ENCODE measurements around the gene NDUFA13.

NDUFA13 gene

DNA sequence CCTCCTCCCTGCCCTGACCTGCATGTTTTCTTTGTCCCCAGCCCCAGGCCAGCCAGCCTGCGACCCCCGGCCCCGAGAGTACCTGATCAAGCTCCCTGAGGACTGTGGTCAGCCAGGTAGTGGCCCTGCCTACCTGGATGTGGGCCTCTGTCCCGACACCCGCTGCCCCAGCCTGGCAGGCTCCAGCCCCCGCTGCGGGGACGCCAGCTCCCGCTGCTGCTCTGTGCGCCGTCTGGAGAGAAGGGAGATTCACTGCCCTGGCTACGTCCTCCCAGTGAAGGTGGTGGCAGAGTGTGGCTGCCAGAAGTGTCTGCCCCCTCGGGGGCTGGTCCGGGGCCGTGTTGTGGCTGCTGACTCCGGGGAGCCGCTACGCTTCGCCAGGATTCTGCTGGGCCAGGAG is 27.6 kb downstream of the NDUFA13 start:
- no peak overlapping the region for H3K27ac Mint-ChIP-seq
- H3K4me3 Mint-ChIP-seq = no peak overlapping the region
- peaks cover 14% of the 10 kb centered on the region for H3K4me1 Mint-ChIP-seq
- no peaks in the 10 kb centered on the region for H3K9me3 Mint-ChIP-seq
- H3K27me3 Mint-ChIP-seq = no peaks in the 10 kb centered on the region
- no peaks in the 10 kb centered on the region for H3K36me3 Mint-ChIP-seq

DNA sequence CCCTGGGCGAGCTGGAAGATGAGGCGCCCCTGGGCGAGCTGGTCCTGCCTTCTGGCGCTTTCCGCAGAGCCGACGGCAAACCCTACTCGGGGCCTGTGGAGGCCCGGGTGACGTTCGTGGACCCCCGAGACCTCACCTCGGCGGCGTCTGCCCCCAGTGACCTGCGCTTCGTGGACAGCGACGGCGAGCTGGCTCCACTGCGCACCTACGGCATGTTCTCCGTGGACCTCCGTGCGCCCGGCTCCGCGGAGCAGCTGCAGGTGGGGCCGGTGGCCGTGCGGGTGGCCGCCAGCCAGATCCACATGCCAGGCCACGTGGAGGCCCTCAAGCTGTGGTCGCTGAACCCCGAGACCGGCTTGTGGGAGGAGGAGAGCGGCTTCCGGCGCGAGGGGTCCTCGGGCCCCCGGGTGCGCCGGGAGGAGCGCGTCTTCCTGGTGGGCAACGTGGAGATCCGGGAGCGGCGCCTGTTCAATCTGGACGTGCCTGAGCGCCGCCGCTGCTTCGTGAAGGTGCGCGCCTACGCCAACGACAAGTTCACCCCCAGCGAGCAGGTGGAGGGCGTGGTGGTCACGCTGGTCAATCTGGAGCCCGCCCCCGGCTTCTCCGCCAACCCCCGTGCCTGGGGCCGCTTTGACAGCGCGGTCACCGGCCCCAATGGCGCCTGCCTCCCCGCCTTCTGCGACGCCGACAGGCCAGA is 28.4 kb downstream of the NDUFA13 start:
- Mint-ChIP-seq H3K27ac (no peak overlapping the region), H3K27me3 (no peaks in the 10 kb centered on the region), H3K4me3 (no peak overlapping the region), H3K9me3 (no peaks in the 10 kb centered on the region), H3K36me3 (no peaks in the 10 kb centered on the region), H3K4me1 (peaks cover 9% of the 10 kb centered on the region)

DNA sequence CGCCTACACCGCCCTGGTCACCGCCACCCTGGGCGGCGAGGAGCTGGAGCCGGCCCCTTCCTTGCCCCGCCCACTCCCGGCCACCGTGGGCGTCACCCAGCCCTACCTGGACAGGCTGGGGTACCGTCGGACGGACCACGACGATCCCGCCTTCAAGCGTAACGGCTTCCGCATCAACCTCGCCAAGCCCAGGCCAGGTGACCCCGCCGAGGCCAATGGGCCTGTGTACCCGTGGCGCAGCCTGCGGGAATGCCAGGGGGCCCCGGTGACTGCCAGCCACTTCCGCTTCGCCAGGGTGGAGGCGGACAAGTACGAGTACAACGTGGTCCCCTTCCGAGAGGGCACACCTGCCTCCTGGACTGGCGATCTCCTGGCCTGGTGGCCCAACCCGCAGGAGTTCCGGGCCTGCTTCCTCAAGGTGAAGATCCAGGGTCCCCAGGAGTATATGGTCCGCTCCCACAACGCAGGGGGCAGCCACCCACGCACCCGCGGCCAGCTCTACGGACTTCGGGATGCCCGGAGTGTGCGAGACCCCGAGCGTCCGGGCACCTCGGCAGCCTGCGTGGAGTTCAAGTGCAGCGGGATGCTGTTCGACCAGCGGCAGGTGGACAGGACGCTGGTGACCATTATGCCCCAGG is 29.0 kb downstream of the NDUFA13 start:
- Mint-ChIP-seq H3K27ac (no peak overlapping the region), H3K4me3 (no peak overlapping the region), H3K27me3 (no peaks in the 10 kb centered on the region), H3K36me3 (no peaks in the 10 kb centered on the region), H3K9me3 (no peaks in the 10 kb centered on the region), H3K4me1 (peaks cover 9% of the 10 kb centered on the region)

DNA sequence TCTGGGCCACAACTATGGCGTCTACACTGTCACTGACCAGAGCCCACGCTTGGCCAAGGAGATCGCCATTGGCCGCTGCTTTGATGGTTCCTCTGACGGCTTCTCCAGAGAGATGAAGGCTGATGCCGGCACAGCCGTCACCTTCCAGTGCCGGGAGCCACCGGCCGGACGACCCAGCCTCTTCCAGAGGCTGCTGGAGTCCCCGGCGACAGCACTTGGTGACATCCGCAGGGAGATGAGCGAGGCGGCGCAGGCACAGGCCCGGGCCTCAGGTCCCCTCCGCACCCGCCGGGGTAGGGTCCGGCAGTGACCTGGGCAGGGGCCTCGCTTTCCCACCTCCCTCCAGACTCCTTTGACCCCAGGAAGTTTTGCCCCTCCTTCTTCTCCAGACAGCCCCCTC is 29.7 kb downstream of the NDUFA13 start:
- H3K9me3 Mint-ChIP-seq = no peaks in the 10 kb centered on the region
- no peak overlapping the region for H3K4me3 Mint-ChIP-seq
- H3K36me3 Mint-ChIP-seq = no peaks in the 10 kb centered on the region
- no peaks in the 10 kb centered on the region for H3K27me3 Mint-ChIP-seq
- H3K27ac Mint-ChIP-seq = no peak overlapping the region
- peaks cover 6% of the 10 kb centered on the region for H3K4me1 Mint-ChIP-seq

DNA sequence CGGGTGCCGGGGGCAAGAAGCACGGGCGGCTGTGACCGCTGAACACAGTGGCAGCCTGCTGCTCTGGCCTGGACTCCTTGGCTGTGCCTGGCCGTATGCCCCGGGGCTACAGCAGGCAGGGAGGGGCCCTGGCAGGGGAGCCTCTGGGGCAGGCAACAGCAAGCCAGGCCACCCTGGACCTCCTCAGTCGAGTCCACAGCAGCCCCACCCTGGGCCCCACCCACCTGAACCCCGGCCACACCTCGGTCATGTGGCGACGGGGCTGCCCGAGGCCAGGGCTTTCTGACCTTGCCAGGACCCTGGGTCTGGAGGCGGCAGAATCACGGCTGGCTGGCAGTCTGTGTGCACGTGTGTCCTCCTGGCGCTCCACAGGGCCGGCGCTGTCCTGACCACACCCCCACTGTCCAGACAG is 30.7 kb downstream of the NDUFA13 start:
- H3K4me3 Mint-ChIP-seq = no peak overlapping the region
- no peaks in the 10 kb centered on the region for H3K9me3 Mint-ChIP-seq
- H3K27me3 Mint-ChIP-seq = no peaks in the 10 kb centered on the region
- no peaks in the 10 kb centered on the region for H3K36me3 Mint-ChIP-seq
- no peaks in the 10 kb centered on the region for H3K4me1 Mint-ChIP-seq
- H3K27ac Mint-ChIP-seq = no peak overlapping the region

DNA sequence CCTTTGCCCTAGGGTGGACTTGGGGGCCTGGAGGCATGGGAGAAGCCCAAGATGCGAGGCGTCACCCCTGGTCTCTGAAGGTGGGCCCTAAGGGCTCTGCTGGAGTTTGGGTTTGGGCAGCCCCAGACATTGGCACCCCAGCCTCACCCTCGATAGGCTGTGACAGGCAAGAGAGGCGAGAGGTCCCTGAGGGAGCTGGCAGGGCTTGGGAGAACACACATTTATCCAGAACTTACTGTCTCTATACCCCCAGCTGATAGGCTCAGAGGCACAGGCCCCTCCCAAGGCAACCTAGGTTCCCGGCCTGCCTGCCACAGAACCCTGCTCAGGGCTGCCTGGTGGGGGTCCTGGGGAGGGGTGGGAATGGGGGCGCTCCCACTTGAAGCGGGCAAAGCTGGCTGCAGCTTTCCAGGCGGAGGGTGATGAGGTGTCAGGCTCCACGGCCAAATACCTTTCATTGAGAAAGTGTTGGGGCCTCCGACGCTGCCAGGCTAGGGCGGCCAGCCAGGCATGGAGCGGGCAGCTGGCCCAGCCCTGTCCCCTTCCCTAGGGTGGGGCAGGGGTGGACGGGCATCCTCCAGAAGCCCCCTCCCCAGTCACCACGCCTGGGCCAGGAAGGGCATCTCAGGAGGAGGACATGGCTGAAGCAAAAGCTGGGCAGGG is 31.8 kb downstream of the NDUFA13 start:
- H3K4me1 Mint-ChIP-seq = no peaks in the 10 kb centered on the region
- no peak overlapping the region for H3K27ac Mint-ChIP-seq
- H3K27me3 Mint-ChIP-seq = no peaks in the 10 kb centered on the region
- H3K9me3 Mint-ChIP-seq = no peaks in the 10 kb centered on the region
- H3K36me3 Mint-ChIP-seq = no peaks in the 10 kb centered on the region
- no peak overlapping the region for H3K4me3 Mint-ChIP-seq

DNA sequence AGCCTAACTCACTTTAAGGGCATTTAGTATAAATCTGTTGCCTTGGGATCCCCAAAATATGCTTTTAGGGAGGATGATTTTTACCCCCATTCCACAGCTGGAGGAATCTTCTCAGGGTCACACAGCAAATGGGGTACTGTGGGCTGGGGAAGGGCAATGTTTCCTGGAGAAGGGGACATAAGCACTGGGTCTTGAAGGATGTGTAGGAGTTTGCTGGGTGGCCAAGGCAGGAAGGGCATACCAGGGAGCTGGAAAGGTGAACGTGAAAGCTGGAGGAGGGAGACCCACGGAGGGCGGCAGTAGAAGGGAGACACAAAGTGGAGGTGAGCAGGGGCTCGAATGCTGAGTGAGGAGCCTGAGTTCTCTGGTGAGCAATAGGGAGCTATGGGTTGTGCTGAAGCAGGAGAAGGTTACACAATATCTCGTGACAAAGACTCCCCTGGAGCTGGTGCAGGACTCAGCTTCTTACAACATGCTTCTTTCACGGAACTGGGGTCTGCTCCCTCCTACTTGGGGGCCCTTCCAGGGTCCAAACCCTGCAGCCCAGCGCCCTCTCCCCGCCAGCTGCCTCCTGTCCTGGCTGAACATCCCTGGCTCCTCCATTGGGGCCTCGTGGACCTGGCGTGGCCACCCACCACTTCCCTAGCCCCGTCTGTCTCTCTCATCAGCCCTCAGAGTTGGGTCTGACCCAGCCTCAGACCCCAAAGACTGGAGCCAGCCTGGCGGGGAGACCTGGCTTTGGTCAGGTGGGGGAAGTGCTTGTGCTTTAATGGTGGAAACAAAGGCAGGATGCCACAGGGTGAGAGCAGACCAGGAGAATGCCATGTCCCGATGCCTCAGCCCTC is 33.1 kb downstream of the NDUFA13 start:
- H3K36me3 Mint-ChIP-seq = no peaks in the 10 kb centered on the region
- H3K27me3 Mint-ChIP-seq = no peaks in the 10 kb centered on the region
- H3K9me3 Mint-ChIP-seq = no peaks in the 10 kb centered on the region
- H3K4me1 Mint-ChIP-seq = no peaks in the 10 kb centered on the region
- no peak overlapping the region for H3K27ac Mint-ChIP-seq
- H3K4me3 Mint-ChIP-seq = no peak overlapping the region

DNA sequence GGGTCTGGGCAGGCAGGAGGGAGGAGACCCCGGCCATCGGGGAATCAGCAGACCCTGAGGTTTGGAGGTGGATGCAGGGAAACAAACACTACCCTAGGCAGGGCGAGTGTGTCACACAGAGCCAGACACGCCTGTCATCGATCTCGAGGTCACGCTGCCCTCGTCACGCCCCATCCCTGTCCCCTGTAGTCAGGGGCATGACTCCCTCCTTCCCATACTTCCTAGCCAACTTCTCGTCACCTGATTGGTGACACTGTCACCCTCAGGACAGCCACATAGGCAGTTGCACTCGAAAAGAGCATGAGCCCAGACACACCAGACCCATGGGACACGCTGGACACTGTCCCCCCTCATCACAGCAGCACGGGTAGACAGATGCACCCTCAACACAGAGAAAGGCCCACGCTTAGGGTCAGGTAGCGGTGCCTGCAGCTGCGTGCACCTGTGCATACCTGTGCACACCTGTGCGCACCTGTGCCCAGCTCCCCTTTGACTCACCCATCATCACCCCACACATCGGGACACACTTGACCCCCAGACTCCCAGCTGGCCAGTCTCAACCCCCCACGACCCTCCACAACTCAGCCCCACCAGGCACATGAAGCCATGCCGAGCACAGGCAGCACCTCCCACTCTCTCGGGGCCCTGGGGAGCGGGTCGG is 33.9 kb downstream of the NDUFA13 start:
- no peak overlapping the region for H3K27ac Mint-ChIP-seq
- no peaks in the 10 kb centered on the region for H3K27me3 Mint-ChIP-seq
- no peaks in the 10 kb centered on the region for H3K9me3 Mint-ChIP-seq
- H3K36me3 Mint-ChIP-seq = no peaks in the 10 kb centered on the region
- no peak overlapping the region for H3K4me3 Mint-ChIP-seq
- H3K4me1 Mint-ChIP-seq = peaks cover 4% of the 10 kb centered on the region

DNA sequence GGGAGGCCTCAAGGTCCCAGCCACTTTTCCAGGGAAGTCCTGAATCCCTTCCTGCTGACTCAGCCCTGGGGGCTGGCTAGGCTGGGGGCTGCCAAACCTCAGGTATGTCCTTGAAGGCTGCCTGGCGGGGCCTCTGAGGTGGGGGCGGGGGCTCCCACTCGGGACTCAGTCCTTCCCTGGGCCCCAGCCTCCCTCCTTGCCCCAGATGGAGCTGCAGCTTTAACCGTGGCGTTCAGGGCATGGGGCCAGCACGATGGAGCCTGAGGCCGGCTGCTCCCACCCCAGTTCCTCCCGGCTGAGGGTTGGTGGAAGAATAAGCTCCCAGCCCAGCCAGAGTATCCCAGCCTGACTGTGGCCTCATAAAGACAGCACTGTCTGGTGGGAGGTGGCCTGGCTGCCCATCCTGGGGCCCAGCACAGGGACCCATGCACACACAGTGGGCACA is 34.5 kb downstream of the NDUFA13 start:
- Mint-ChIP-seq H3K4me3 (no peak overlapping the region), H3K27me3 (no peaks in the 10 kb centered on the region)

DNA sequence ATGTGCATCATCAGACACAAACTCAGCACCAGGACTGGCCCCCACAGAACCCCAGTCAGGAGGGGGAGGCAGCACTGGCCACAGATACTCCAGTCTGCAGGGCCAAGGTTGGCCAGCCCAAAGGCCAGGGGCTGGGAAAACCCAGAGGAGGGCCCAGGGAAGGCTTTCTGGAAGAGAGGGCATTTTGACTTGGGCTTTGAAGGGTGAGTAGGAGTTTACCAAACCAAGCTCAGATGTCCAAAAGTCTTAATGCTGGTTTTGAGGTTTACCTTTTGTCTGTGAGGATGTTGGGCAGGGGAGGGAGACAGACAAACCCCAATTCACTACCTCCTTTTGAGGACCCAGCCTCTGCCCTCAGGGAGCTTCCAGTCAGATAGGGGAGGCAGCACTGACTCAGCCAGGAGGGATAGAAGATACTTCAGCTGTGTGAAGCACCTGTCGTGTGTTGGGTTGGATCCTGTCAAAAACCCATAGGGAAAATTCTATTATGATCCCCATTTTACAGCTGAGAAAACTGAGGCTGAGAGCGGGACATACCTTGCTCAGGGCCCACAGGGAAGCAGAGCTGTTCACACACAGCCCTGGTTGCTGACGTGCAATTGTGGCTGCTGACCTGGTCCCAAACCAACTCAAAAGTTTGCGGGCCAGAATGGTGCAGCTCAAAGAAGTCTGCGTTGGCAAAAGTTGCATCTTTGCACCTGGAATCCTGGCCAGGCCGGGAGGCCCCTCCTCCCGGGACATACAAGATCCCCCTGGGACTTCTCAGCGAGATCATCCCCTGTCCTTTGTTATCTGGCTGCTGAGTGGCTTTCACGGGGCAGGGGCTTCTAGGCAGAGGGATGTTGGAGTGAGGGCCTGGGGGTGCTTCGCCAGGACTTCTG is 35.2 kb downstream of the NDUFA13 start:
- no peaks in the 10 kb centered on the region for H3K9me3 Mint-ChIP-seq
- H3K36me3 Mint-ChIP-seq = no peaks in the 10 kb centered on the region
- peaks cover 4% of the 10 kb centered on the region for H3K4me1 Mint-ChIP-seq
- H3K27me3 Mint-ChIP-seq = no peaks in the 10 kb centered on the region
- no peak overlapping the region for H3K27ac Mint-ChIP-seq
- no peak overlapping the region for H3K4me3 Mint-ChIP-seq

More for the DNA sequence above, 34.5 kb downstream of the NDUFA13 start:
- Mint-ChIP-seq H3K9me3 (no peaks in the 10 kb centered on the region), H3K4me1 (peaks cover 4% of the 10 kb centered on the region), H3K36me3 (no peaks in the 10 kb centered on the region), H3K27ac (no peak overlapping the region)

DNA sequence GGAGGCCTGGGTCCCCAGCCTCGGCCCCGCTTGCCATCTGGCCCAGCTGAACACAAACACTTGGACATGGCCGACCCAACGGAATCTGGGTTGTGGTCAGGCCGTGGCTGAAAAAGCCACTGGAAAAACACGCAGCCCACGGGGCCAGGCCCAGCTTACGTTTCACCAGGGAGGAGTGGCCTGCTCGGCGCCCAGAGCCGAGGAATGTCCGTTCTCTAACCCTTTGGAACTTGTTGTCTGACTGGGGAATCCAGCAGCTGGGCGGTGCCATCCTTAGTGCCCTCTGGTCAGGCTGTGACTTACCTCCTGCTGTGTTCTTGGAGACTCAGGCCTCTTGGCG is 35.8 kb downstream of the NDUFA13 start:
- H3K4me3 Mint-ChIP-seq = no peak overlapping the region
- no peaks in the 10 kb centered on the region for H3K36me3 Mint-ChIP-seq

DNA sequence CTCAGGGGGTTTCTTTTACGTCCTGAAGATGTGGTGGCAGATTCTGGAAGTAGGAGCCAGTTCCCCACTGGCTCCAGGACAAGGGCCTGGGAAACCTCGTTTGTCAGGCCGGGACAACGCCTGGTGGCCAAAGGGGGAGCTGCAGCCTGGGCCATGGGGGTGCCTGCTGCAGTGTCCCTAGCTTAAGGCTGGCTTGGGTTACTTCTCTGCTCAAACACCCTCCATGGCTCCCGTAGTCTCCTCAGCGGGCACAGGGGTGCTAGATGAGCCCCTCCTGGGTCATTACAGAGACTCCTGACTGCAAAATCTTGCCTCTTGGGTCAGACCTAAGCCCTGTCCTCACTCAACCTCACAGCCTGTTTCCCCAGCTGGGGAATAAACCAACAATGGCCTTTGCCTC is 36.8 kb downstream of the NDUFA13 start:
- H3K27me3 Mint-ChIP-seq = no peaks in the 10 kb centered on the region
- no peaks in the 10 kb centered on the region for H3K36me3 Mint-ChIP-seq
- H3K4me1 Mint-ChIP-seq = peaks cover 4% of the 10 kb centered on the region
- H3K4me3 Mint-ChIP-seq = no peak overlapping the region
- H3K27ac Mint-ChIP-seq = no peak overlapping the region
- no peaks in the 10 kb centered on the region for H3K9me3 Mint-ChIP-seq

More for the DNA sequence above, 35.8 kb downstream of the NDUFA13 start:
- Mint-ChIP-seq H3K9me3 (no peaks in the 10 kb centered on the region), H3K27me3 (no peaks in the 10 kb centered on the region), H3K27ac (no peak overlapping the region), H3K4me1 (peaks cover 4% of the 10 kb centered on the region)

DNA sequence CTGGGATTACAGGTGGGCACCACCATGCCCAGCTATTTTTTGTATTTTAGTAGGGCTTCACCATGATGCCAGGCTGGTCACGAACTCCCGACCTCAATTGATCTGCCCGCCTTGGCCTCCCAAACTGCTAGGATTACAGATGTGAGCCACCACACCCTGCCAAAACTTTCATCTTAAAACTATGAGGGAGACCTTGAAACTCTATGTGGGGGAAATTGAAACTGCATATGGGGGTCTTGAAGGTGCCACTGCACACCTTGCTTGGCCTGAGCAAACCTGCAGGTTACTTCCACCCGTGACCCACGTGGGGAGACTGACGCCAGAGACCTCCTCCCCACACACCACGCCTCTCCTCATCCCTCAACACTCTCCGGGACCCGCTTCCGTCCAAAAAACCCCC is 37.6 kb downstream of the NDUFA13 start:
- Mint-ChIP-seq H3K4me3 (no peak overlapping the region), H3K9me3 (no peaks in the 10 kb centered on the region), H3K36me3 (no peaks in the 10 kb centered on the region), H3K4me1 (peaks cover 4% of the 10 kb centered on the region), H3K27me3 (no peaks in the 10 kb centered on the region), H3K27ac (no peak overlapping the region)

DNA sequence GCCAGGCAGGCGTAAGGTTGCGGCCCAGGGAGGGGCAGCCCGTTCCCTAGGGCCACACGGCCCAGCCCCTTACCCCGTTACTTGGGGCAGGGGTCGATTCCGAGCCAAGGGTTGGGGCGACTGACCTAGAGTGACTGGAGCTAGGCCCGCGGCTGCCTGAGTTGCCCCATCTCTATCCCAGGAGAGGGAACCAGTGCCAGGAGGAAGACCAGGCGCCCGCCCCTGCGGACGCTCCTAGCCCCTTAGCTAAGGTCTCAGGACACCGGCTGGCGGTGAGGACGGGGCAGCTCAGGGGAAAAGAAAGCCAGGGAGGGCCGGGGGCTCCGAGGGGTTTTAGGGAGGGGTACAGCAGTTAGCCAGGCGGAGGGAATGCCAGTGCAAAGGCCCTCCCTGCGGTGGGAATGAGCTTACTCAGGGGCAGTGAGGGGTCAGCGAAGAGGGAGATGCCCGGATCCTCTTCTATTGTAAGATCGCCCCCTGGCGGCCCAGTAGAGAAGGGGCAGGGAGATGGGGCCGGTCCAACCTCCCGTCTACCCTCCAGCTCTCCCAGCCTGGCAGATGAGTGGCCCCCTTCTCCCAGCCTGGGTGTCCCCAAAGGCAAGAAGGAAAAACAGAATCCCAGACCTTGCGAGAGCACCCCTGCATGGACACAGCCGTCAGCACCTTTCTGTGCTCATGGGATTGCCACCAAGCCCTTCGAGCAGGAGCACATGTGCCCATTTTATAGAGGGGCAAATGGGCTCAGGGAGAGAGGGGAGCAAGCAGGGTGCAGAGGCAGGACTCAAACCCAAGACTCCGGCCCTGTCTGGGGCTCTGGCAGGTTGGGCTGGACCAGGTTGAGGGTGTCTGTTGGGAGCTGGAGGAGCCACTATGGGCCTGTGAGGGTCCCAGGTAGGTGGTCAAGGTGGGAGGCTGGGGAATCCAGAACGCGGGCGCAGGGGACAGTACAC is 38.3 kb downstream of the NDUFA13 start:
- Mint-ChIP-seq H3K9me3 (no peaks in the 10 kb centered on the region), H3K4me1 (peaks cover 10% of the 10 kb centered on the region), H3K27me3 (no peaks in the 10 kb centered on the region), H3K36me3 (no peaks in the 10 kb centered on the region), H3K27ac (no peak overlapping the region), H3K4me3 (no peak overlapping the region)

Data from activated naive CD4-positive, alpha-beta T cell treated with anti-CD3 and anti-CD28 coated beads, Interleukin-2, amount 50 U/mL, for 24 hours (primary cell).